ENCODE measurements around the gene NR5A2. TPM values are rescaled to one million over a fixed set of nuclear protein-coding genes. Genes with fewer than 3 reads are reported as not detected.

The NR5A2 gene
- total RNA-seq, 1 donor from 2014 or later, result not detected

DNA sequence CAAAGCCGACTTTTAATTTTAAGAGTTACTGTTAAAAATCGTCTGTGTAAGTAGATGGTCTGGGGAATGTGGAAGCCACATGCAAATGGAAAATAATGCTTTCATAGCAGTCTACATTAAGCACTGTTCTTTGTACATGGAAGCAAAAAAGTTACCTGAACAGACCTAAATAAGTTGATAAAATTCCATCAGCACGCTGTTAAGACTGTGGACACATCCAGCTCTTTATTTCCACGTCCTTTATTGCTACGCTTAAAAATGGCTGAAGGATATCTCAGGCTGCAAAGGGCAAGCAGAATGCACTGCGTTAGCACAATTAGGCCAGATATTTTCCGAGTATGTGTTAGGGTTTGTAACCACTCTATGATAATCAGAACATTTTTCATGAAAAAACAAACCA lies 22.3 kb downstream of the NR5A2 start:
- no peaks in the 10 kb centered on the region for H4K20me1 ChIP-seq (ENCODE audit: low read depth)
- H3K4me3 ChIP-seq, result no peak overlapping the region
- H3K4me2 ChIP-seq, result no peak overlapping the region
- H3K27ac ChIP-seq, result no peak overlapping the region
- H2AFZ ChIP-seq (replicated peaks), result no peak overlapping the region
- Mint-ChIP-seq H3K27me3 (ENCODE audit: insufficient read depth, low read depth) (peaks cover 16% of the 10 kb centered on the region), H3K4me1 (peaks cover 12% of the 10 kb centered on the region), H3K9me3 (no peaks in the 10 kb centered on the region), H3K4me3 (no peak overlapping the region), H3K36me3 (no peaks in the 10 kb centered on the region), H3K27ac (no peak overlapping the region)
- no peaks in the 10 kb centered on the region for H3K36me3 ChIP-seq
- no peak for TF ChIP-seq EZH2 (IDR thresholded peaks at IDR 0.05)
- TF ChIP-seq EZH2phosphoT487 (IDR thresholded peaks at IDR 0.05), result no peak
- TF ChIP-seq, protein P1, sequence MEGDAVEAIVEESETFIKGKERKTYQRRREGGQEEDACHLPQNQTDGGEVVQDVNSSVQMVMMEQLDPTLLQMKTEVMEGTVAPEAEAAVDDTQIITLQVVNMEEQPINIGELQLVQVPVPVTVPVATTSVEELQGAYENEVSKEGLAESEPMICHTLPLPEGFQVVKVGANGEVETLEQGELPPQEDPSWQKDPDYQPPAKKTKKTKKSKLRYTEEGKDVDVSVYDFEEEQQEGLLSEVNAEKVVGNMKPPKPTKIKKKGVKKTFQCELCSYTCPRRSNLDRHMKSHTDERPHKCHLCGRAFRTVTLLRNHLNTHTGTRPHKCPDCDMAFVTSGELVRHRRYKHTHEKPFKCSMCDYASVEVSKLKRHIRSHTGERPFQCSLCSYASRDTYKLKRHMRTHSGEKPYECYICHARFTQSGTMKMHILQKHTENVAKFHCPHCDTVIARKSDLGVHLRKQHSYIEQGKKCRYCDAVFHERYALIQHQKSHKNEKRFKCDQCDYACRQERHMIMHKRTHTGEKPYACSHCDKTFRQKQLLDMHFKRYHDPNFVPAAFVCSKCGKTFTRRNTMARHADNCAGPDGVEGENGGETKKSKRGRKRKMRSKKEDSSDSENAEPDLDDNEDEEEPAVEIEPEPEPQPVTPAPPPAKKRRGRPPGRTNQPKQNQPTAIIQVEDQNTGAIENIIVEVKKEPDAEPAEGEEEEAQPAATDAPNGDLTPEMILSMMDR (IDR thresholded peaks at IDR 0.05), result no peak
- no peak for DNase-seq (ENCODE audit: low spot score)
- H3K79me2 ChIP-seq (ENCODE audit: low read depth), result no peaks in the 10 kb centered on the region
- peaks cover 27% of the 10 kb centered on the region for H3K27me3 ChIP-seq
- peaks cover 8% of the 10 kb centered on the region for H3K4me1 ChIP-seq
- H3F3A ChIP-seq (ENCODE audit: low read depth), result peaks cover 10% of the 10 kb centered on the region
- H3K9me3 ChIP-seq (ENCODE audit: low read depth), result no peaks in the 10 kb centered on the region
- no peak overlapping the region for H3K9ac ChIP-seq

DNA sequence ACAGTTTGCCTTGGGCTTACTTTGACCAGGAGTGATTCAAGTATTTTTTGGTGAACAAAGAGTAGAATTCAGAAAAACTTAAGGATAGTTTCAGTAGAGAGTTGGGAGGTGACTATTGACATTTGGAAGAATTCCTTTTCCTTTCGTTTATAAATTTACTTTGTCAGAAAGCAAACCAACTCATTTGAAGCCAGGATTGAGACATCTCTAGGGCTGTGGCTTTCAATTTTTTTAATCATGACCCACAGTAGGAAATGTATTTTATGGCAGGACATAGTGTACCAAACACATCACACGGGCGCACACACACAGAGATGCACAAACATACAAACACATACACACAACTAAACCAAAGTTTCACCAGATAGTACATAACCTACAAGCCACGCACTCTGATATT lies 24.1 kb downstream of the NR5A2 start:
- no peak overlapping the region for H3K4me2 ChIP-seq
- H3K27me3 ChIP-seq, result peaks cover 8% of the 10 kb centered on the region

DNA sequence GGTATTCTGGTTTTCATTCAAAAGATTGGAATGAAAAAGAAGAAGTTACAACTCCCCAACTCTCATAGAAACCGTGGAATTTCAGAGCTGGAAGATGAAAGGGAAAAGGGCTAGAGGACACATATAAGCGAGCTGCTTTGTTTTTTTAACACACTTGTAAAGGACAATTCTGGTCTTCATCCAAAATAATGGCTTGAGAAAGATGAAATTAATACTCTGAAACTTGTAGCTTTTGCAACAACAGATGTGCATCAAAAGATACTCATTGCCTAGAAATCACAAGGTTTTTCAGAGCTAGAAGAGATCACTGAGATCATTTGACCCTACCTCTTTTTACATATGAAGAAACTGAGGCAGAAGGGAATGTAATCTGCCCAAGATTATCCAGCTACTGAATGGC lies 25.6 kb downstream of the NR5A2 start:
- no peak for TF ChIP-seq EZH2phosphoT487 (IDR thresholded peaks at IDR 0.05)
- no peak for TF ChIP-seq EZH2 (IDR thresholded peaks at IDR 0.05)
- TF ChIP-seq, protein P1 (IDR thresholded peaks at IDR 0.05), result no peak
- H3K9me3 Mint-ChIP-seq, result no peaks in the 10 kb centered on the region
- no peaks in the 10 kb centered on the region for H3K79me2 ChIP-seq (ENCODE audit: low read depth)
- DNase-seq (ENCODE audit: low spot score), result no peak
- no peak overlapping the region for H3K9ac ChIP-seq
- H3K36me3 Mint-ChIP-seq, result no peaks in the 10 kb centered on the region
- peaks cover 13% of the 10 kb centered on the region for H3K4me1 Mint-ChIP-seq
- H3K27ac ChIP-seq, result no peak overlapping the region
- H3K4me3 Mint-ChIP-seq, result no peak overlapping the region
- H3K27me3 Mint-ChIP-seq (ENCODE audit: insufficient read depth, low read depth), result peaks cover 5% of the 10 kb centered on the region
- no peaks in the 10 kb centered on the region for H3K36me3 ChIP-seq
- no peak overlapping the region for H2AFZ ChIP-seq (replicated peaks)
- peaks cover 5% of the 10 kb centered on the region for H3F3A ChIP-seq (ENCODE audit: low read depth)
- H3K9me3 ChIP-seq (ENCODE audit: low read depth), result no peaks in the 10 kb centered on the region
- H3K4me1 ChIP-seq, result peaks cover 4% of the 10 kb centered on the region
- H3K4me3 ChIP-seq, result no peak overlapping the region
- no peak overlapping the region for H3K4me2 ChIP-seq
- no peaks in the 10 kb centered on the region for H3K27me3 ChIP-seq
- no peaks in the 10 kb centered on the region for H4K20me1 ChIP-seq (ENCODE audit: low read depth)
- no peak overlapping the region for H3K27ac Mint-ChIP-seq

More for the DNA sequence above, 24.1 kb downstream of the NR5A2 start:
- no peak overlapping the region for H3K27ac ChIP-seq
- no peaks in the 10 kb centered on the region for H3K79me2 ChIP-seq (ENCODE audit: low read depth)
- H3K36me3 ChIP-seq, result no peaks in the 10 kb centered on the region
- H3F3A ChIP-seq (ENCODE audit: low read depth), result peaks cover 10% of the 10 kb centered on the region
- peaks cover 7% of the 10 kb centered on the region for H3K27me3 Mint-ChIP-seq (ENCODE audit: insufficient read depth, low read depth)
- H2AFZ ChIP-seq (replicated peaks), result no peak overlapping the region
- no peaks in the 10 kb centered on the region for H3K36me3 Mint-ChIP-seq
- no peak overlapping the region for H3K4me3 ChIP-seq
- no peak for DNase-seq (ENCODE audit: low spot score)
- H4K20me1 ChIP-seq (ENCODE audit: low read depth), result no peaks in the 10 kb centered on the region
- no peak overlapping the region for H3K4me3 Mint-ChIP-seq
- H3K27ac Mint-ChIP-seq, result no peak overlapping the region
- H3K4me1 Mint-ChIP-seq, result peaks cover 16% of the 10 kb centered on the region
- no peaks in the 10 kb centered on the region for H3K9me3 ChIP-seq (ENCODE audit: low read depth)
- no peak overlapping the region for H3K9ac ChIP-seq
- H3K4me1 ChIP-seq, result peaks cover 8% of the 10 kb centered on the region
- TF ChIP-seq, protein P1 (IDR thresholded peaks at IDR 0.05), result no peak
- TF ChIP-seq EZH2 (IDR thresholded peaks at IDR 0.05) (no peak), EZH2phosphoT487 (IDR thresholded peaks at IDR 0.05) (no peak)
- H3K9me3 Mint-ChIP-seq, result no peaks in the 10 kb centered on the region

Measured in neural progenitor cell (in vitro differentiated cells).